HT1080 (cell line): ENCODE results near the gene CPAMD8. TPM values are rescaled to one million over a fixed set of nuclear protein-coding genes. Genes with fewer than 3 reads are reported as not detected.

Experiments used
- DNase-seq: peaks from one replicate; pipeline ENCODE4 v3.0.0-alpha.2; 2015; ENCODE audit warnings: low read depth
- total RNA-seq: library from RNA; depleted of rRNA; stranded (reverse); fragments of >200 nt; shearing (Covaris generic); gene quantifications from 2 replicates; pipeline ENCODE4 v1.2.3, GENCODE V29; 2014

Gene CPAMD8
- total RNA-seq, 1 experiment from 2014 or later = not detected

- peak; percentile 74 for DNase-seq
These were observed 105.6 kb downstream of the CPAMD8 start for GRCh38 chr19:16920816-16921529.

GRCh38 chr19:16919496-16919895 lies 107.1 kb downstream of the CPAMD8 start:
- DNase-seq = no peak

- DNase-seq = no peak
These were observed 109.2 kb downstream of the CPAMD8 start for GRCh38 chr19:16917401-16917800.

GRCh38 chr19:16915734-16916133 lies 110.9 kb downstream of the CPAMD8 start:
- DNase-seq = no peak

DNA sequence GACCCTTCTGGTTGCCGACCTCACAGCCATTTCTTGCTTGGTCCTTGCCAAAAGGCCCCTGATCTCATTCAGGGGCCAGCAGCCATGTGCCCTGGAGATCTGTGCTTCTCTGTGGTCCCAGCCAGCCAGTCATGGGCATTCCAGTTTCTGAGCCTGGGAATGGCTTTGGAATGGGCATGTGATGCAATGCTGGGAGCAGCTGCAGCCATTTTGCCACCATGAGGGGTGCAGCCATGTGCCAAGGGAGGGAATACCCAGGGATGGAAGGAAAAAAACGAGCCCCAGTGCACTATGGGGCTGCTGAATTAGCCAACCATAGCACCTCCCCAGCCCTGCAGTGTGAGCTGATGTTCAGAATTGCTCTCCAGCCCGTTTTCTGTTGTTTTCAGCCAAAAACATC lies 111.5 kb downstream of the CPAMD8 start:
- DNase-seq = no peak

DNA sequence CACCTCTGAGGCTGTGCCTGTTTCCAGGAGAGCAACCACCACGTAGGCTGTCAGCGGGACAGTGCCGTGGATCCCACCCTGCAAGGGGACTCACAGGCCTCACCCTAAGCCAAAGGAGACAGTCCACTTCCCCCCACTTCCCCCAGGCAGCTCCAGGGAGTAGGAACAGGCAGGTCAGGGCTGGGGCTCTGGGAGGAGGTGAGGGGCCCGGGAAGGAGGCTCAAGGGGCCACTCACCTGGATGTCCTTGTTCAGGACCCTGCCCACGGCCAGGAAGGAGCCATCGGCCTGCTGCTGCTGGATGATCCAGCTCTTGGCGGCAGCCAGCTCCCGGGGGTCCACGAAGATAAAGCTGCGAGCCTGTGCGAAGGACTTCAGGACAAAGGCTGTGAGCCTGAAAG lies 112.2 kb downstream of the CPAMD8 start:
- DNase-seq = no peak

DNA sequence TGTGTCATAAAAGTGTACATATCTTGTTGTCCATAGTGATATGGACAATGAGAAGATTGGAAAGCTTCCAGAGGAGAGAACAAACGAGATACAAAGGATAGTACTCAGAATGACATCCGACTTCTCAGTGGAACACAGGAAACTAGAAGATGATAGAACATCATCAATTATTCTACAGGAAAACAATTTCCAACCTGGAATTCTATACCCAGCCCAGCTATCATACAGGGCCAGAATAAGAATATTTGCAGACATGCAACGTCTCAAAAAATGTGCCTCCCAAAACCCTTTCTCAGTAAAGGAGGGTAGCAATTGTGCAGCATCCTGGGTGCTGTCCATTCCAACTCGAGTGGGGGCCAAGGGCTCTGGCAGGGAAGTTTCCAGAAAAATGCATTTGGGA lies 113.8 kb downstream of the CPAMD8 start:
- no peak for DNase-seq

- no peak for DNase-seq
These were observed 115.6 kb downstream of the CPAMD8 start for GRCh38 chr19:16911046-16911445.

DNA sequence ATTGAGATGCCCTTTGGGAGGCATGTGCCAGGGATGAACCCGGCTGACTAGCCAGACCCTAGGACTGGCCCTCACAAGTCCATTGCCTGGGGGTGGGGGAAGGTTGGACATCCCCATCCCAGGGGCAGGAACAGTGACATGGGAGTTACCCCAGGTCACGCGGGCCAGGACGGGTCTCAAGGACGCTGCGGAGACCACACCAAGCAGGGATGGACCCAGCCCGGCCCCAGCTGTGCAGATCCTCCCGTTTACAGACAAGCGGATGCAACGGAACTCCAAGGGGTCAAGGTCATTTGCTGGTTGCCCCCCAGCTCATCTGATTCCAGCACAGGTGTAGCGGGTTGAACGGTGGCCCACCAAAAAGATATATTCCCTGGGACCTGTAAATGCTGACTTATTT lies 117.9 kb downstream of the CPAMD8 start:
- no peak for DNase-seq

DNA sequence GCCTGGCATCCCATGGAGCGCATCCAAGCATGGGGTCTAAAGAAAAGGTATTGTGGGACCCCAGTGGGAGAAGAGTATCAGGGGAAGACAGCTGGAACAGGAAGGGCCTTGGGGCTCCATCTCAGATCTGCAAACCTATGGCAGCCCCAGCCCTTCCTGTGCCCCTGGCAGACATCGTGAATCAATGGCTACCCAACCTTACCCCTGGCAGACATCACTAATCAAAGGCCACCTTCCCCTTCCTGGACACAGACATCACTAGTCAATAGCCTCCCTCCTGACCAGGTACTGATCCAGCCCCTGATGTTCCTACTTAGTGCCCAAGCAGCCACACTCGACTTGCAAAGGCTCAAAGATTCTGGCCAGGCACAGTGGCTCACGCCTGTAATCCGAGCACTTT lies 122.0 kb downstream of the CPAMD8 start:
- DNase-seq = no peak

GRCh38 chr19:16903347-16903746 lies 123.3 kb downstream of the CPAMD8 start:
- no peak for DNase-seq

DNA sequence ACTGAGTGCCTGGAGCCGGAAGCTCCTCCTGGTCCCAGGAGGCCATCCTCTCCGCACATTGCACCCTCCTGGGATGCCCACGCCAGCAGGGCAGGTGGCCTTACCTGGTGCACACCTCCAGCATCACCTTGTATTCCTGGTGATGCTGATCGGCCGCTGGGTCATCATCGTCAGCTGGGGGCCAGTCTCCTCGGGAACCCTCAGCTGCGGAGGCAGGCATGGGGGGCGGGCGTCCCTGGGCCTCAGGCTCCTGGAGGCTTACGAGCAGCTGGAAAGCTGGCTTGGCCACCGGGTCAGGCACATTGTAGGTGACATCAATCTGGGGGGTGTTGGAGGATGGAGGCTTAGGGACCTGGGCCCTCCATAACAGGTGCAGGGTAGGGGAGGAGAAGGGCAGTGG lies 124.1 kb downstream of the CPAMD8 start:
- DNase-seq = no peak

GRCh38 chr19:16901491-16902175 lies 125.0 kb downstream of the CPAMD8 start:
- no peak for DNase-seq

GRCh38 chr19:16899566-16900075 lies 127.0 kb downstream of the CPAMD8 start:
- DNase-seq = peak; percentile 51

DNA sequence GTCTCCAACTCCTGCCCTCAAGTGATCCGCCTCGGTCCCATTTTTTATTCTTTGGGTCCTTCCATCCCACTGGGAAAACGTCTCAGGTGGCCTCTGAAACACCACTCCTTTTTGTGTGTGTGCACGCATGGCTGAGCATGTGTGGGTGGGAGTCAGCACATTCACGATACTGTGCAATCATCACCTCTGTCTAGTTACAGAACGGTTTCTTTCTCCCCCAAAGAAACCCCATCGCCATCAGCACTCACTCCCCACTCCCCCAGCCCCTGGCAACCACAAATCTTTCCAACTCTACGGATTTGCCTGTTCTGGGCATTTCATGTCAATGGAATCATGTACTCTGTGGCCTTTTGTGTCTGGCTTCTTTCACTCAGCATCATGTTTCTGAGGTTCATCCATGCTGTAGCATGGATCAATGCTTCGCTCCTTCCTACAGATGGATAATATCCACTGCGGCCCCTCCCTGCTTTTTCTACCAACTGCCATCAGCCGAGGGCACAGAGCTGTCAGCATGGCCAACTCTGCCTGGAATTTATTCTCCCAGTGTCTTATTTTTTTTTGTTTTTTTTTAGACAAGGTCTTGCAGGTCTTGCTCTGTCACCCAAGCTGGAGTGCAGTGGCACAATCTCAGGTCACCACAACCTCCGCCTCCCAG lies 128.1 kb downstream of the CPAMD8 start:
- DNase-seq = no peak

GRCh38 chr19:16897856-16898161 lies 128.8 kb downstream of the CPAMD8 start:
- DNase-seq = no peak

- no peak for DNase-seq
These were observed 129.4 kb downstream of the CPAMD8 start for GRCh38 chr19:16897029-16897855.

DNA sequence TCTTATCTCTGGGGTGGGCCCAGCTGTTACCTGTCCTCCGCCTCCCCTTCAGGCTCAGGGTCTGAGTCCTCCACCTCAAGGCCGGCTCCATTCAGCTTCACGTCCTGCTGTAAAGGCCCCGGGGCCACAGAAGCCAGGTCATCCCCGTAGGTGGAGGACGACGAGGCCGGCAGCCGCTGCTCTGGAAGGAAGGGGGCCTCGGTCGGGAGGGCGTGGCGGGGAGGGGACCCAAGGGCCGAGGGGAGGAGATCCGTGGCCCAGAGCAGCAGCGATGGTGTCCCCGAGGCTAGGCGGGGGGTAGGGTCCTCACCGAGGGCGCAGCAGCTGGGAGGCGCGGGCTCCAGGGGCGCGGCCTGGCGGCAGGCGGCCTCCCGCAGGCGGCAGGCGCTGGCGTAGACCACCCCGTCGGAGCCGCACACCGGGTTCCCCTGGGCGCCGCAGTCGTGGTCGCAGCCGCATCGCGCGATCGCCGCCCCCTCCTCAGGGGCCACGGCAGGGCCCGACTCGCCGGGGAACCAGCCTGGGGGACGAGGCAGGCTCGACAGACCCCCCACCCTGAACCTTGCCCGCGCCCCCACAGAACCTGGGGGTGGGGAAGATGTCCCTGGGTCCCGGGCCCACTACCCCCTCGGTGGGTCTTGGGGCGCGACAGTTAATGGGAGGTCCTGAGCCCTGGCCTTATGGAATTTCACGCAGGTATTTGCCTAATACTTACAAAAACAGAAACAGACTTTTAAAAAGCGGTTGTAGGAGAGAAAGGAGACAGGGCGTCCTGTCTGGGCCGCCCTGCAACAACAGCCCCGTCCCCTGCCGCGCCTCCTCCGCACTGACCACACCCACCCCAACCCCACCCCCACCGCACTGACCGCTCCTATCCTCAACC lies 130.2 kb downstream of the CPAMD8 start:
- no peak for DNase-seq

DNA sequence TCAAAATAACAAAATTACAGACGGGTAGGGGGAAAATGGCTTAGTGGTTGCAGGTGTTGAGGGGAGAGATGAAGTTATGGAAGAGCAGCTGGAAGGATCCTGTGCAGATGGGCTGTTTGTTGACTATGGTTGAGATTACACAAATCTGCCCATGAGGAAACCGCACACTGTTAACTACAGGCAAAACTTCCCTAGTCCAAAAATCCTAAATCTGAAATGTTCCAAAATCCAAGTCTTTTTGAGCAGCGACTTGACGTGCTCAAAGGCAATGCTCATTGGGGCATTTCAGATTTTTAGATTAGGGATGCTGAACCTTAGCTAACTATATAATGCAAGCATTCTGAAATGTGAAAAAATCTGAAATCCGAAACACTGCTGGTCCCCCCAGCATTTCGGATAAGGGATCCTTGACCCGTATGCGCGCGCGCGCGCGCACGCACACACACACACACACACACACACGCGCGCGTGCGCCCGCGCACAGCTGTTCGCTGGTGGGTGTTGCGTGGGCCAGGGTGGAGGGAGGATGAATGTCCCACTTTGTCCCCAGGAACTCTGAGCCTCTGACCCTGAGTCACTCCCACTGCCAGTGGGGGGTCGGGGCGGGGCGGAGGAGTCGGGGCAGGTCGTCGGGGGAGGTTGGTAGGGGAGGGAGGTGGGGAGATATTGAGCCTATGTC lies 131.0 kb downstream of the CPAMD8 start:
- DNase-seq = no peak

DNA sequence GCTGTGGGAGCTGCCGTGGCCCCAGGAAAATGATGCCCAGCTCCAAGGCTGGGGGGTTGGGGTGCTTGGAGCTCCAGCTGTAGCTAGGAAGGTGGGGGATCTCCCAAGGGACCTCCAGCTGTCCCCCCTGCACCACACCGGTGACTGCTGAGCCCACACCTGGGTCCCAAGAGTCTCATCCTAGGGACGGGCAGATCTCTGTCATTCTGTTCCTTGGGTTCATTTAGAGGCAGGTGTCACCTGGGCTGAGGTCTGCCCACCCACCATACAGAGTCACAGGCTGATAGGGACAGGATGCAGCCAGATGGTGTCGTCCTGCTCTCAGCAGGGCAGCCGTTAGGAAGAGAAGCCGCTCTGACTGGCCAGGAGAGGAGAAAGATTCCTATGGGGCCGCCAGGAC lies 132.5 kb downstream of the CPAMD8 start:
- no peak for DNase-seq
